ENCODE measurements around the gene FILIP1L.

- TF ChIP-seq CTCF (IDR thresholded peaks at IDR 0.05 in 2 of 3, conservative IDR thresholded peaks at IDR 0.05 in 1 of 3; ENCODE audit: borderline replicate concordance in 1 of 3, insufficient read depth in 1 of 3, low read depth in 2 of 3, low read length in 2 of 3): no peak
- no peak for TF ChIP-seq POLR2AphosphoS5 (IDR thresholded peaks at IDR 0.05; ENCODE audit: low read depth, low read length)
- no peak for TF ChIP-seq EZH2 (IDR thresholded peaks at IDR 0.05)
- no peak for TF ChIP-seq MAX (IDR thresholded peaks at IDR 0.05)
- no peak for TF ChIP-seq POLR2A (IDR thresholded peaks at IDR 0.05; ENCODE audit: borderline replicate concordance, extremely low read depth, insufficient read depth, insufficient read length)
Observed at GRCh38 chr3:99902091-99902490, 212.2 kb downstream of the FILIP1L start.

Measured in HCT116 (cell line).